Colonic mucosa (tissue), 4 donors: ENCODE measurements around the gene USP11. TPM values are rescaled to one million over a fixed set of nuclear protein-coding genes. Genes with fewer than 3 reads are reported as not detected.

Experiments used
- DNase-seq: peaks from one replicate; pipeline ENCODE4 v3.0.0-alpha.2; 2020
- H3K27ac ChIP-seq: fragments of 200-600 bp; one replicate; pipeline ENCODE4 v1.8.0; 2021
- H3K27me3 ChIP-seq: fragments of 200-600 bp; one replicate; pipeline ENCODE4 v1.8.0; 2021
- H3K36me3 ChIP-seq: fragments of 200-600 bp; one replicate; pipeline ENCODE4 v1.8.0; 2021
- H3K4me1 ChIP-seq: fragments of 200-600 bp; one replicate; pipeline ENCODE4 v1.8.0; 2021; ENCODE audit warnings: mild to moderate bottlenecking
- H3K4me3 ChIP-seq: fragments of 200-600 bp; one replicate; pipeline ENCODE4 v1.8.0; 2021
- H3K9ac ChIP-seq, 2 donors: one replicate each; pipeline ENCODE4 v1.7.0; 2013; ENCODE audit warnings: control low read depth in 2 of 2, low read depth in 2 of 2, low read length in 2 of 2
- H3K9me3 ChIP-seq: fragments of 200-600 bp; one replicate; pipeline ENCODE4 v1.8.0; 2021
- intact Hi-C: fragments of 100-400 bp; cut with DNase I; formaldehyde crosslinking; loops from one replicate; pipeline ENCODE4 v1.14.1; 2022
- total RNA-seq, 2 donors: library from RNA; stranded (reverse); fragmentation: NEBNext Ultra II Directional in 1 of 2; extraction: Animal tissue kit (Norgen Biotek cat#: 25700) in 1 of 2; gene quantifications; one replicate each; pipeline ENCODE4 v1.2.1, GENCODE V29; 2021
- TF ChIP-seq, protein P1 (sequence below): fragments of 200-600 bp; IDR thresholded peaks from one replicate; pipeline ENCODE4 v1.8.0; 2022; ENCODE audit warnings: antibody characterized with exemption, mild to moderate bottlenecking
- donor health status: healthy.
- donor health status: DM: no; HTN: no; CAD: no.
- donor health status: DM: no; HTN: no; CAD: no.

Gene USP11
- total RNA-seq, 2 donors from 2014 or later = 20.7 to 22.9 TPM

DNA sequence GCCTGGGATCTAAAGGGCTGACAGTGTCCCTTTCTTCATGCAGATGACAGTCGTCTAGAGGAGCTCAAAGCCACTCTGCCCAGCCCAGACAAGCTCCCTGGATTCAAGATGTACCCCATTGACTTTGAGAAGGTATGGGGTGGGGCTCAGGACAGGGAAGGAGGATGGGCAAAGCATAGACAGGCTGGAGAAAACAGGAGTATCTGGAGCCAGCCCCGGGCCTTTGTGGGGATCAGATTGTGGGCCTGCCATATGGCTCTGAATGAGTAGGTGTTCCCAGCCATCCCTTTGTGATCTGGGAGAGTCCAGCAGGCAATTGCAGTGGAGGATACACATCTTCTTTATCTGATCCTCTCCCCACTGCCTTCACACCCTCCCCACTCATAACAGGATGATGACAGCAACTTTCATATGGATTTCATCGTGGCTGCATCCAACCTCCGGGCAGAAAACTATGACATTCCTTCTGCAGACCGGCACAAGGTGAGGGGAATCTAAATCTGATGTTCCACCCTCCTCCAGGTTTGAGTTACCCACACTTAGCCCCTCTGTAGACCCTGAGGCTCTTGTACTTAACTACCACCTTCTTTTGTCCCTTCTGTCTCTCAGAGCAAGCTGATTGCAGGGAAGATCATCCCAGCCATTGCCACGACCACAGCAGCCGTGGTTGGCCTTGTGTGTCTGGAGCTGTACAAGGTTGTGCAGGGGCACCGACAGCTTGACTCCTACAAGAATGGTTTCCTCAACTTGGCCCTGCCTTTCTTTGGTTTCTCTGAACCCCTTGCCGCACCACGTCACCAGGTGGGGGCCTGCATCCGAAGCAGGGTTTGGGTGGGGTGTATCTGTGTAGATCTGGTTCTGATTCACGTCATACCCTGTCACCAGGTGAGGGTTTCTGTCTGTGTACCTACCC lies 20.2 kb upstream of the USP11 start:
- no peak overlapping the region for H3K9ac ChIP-seq
- no peaks in the 10 kb centered on the region for H3K9me3 ChIP-seq
- H3K27me3 ChIP-seq = no peaks in the 10 kb centered on the region
- no peaks in the 10 kb centered on the region for H3K4me1 ChIP-seq
- no peak overlapping the region for H3K4me3 ChIP-seq
- H3K27ac ChIP-seq = no peak overlapping the region
- peaks cover 37% of the 10 kb centered on the region for H3K36me3 ChIP-seq
- intact Hi-C loops = no loop called here
- TF ChIP-seq, protein P1, sequence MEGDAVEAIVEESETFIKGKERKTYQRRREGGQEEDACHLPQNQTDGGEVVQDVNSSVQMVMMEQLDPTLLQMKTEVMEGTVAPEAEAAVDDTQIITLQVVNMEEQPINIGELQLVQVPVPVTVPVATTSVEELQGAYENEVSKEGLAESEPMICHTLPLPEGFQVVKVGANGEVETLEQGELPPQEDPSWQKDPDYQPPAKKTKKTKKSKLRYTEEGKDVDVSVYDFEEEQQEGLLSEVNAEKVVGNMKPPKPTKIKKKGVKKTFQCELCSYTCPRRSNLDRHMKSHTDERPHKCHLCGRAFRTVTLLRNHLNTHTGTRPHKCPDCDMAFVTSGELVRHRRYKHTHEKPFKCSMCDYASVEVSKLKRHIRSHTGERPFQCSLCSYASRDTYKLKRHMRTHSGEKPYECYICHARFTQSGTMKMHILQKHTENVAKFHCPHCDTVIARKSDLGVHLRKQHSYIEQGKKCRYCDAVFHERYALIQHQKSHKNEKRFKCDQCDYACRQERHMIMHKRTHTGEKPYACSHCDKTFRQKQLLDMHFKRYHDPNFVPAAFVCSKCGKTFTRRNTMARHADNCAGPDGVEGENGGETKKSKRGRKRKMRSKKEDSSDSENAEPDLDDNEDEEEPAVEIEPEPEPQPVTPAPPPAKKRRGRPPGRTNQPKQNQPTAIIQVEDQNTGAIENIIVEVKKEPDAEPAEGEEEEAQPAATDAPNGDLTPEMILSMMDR = no peak
- DNase-seq = no peak

DNA sequence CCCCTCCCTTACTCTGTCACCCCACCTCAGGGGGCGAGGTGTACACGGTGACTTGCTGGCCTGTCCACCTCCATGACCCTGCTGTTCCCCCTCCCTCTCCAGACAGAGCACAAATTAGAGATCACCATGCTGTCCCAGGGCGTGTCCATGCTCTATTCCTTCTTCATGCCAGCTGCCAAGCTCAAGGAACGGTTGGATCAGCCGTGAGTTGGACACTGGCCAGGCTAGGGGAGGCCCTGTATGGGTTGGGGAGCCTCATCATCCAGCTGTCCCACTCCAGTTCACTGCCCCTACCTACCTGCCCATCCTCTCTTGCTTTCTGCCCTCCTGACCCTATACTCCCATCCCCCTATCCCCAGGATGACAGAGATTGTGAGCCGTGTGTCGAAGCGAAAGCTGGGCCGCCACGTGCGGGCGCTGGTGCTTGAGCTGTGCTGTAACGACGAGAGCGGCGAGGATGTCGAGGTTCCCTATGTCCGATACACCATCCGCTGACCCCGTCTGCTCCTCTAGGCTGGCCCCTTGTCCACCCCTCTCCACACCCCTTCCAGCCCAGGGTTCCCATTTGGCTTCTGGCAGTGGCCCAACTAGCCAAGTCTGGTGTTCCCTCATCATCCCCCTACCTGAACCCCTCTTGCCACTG lies 18.3 kb upstream of the USP11 start:
- H3K27ac ChIP-seq = no peak overlapping the region
- intact Hi-C loops = no loop called here
- TF ChIP-seq, protein P1 = no peak
- H3K36me3 ChIP-seq = peaks cover 33% of the 10 kb centered on the region
- no peak overlapping the region for H3K4me3 ChIP-seq
- no peaks in the 10 kb centered on the region for H3K4me1 ChIP-seq
- no peak overlapping the region for H3K9ac ChIP-seq
- H3K27me3 ChIP-seq = no peaks in the 10 kb centered on the region
- no peaks in the 10 kb centered on the region for H3K9me3 ChIP-seq
- DNase-seq = no peak

DNA sequence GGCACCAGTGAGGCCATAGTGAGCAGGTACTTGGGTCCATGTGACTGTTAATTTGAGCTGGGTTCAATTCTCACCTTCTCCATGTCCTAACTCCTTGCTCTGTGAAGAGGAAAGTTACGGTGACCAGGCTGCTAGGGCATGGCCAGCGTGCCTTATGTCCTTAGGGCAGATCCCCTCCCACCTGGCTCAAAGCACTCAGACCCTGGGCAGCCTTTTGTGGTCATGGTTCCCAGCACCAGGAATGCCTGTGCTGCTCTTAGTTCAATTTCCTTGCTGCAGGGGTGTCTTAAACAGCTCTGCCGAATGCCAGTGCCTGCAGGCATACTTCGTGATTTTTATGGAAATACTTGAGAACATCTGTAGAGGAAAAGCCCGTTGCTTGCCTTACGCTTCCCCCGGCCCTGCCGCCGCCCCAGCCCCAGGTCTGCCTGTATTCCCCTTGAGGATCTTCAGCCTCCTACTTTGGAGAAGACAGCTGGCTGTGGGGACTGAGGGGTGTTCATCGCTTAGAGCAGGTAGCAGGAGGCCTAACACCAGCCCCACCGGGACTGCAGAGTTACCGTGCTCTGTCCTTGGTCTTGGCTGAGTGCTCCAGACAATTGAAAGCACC lies 17.4 kb upstream of the USP11 start:
- intact Hi-C loops = no loop called here
- H3K9me3 ChIP-seq = no peaks in the 10 kb centered on the region
- DNase-seq = no peak
- no peaks in the 10 kb centered on the region for H3K4me1 ChIP-seq
- TF ChIP-seq, protein P1 = no peak
- no peaks in the 10 kb centered on the region for H3K27me3 ChIP-seq
- H3K9ac ChIP-seq = no peak overlapping the region
- H3K36me3 ChIP-seq = peaks cover 28% of the 10 kb centered on the region
- H3K4me3 ChIP-seq = no peak overlapping the region
- no peak overlapping the region for H3K27ac ChIP-seq

DNA sequence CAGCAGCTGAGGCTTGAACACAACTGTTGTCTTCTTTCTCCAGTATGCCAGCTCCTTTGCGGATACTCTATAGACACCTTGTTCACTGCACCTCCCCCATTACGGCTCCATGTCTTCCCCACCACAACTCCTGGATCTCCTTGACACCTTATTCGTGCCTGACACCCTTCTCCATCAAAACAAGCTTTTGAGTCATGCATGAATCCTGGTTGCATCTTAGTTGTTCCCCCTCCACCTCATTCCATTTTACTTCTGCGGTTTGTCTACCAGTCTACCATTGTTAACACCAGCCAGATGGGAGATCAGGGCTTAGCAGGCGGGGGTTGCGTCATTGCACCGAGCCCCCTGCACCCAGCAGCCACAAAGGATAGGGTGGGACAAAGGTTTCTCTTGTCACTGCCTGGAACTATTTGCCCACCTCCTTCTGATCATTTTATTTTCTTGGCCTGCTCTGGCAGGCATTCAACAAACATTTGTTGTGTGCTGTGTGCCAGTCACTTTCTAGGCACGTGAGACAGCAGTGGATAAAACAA lies 16.4 kb upstream of the USP11 start:
- DNase-seq = no peak
- Histone ChIP-seq H3K36me3 (peaks cover 21% of the 10 kb centered on the region), H3K4me3 (no peak overlapping the region), H3K9ac (peak overlapping the region in 1 of 2 donors; percentile 76), H3K4me1 (no peaks in the 10 kb centered on the region), H3K27ac (peak overlapping the region; percentile 71), H3K9me3 (no peaks in the 10 kb centered on the region), H3K27me3 (no peaks in the 10 kb centered on the region)
- TF ChIP-seq, protein P1 = no peak
- intact Hi-C loops = no loop called here

DNA sequence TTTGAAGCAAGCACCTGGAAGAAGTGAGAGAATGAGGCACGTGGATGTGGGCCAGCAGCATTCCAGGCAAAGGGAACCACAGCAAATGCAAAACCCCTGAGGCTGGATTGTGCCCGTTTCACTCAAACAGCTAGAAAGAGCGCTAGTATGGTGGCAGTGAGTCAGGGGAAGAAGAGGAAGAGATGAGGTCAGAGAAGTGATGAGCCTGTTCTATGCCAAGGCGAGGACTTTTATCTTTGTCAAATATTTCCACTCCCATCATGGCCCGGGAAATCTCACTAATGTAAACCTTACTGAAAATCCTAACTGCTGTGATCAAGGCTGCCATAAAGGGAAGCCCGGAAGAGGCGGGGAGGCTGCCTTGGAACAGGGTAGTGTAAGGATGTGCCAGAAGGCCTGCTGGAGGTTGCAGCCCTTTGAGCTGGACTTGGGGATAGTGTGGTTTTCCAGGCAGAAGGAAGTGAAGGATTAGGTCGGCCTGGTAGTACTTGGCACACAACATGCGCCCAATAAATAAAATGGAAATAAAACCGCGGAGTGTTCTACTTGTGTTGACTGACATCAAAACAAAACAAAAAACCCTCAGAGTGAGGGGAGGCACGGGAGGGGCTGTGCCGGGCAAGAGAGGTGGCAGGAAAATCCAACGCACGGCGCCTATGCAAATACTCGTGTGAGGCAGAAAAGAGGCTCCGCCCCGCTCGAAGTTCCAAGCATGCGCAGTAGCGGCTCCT lies 15.5 kb upstream of the USP11 start:
- Histone ChIP-seq H3K4me3 (peak overlapping the region; percentile 93), H3K27me3 (no peaks in the 10 kb centered on the region)
- DNase-seq = peak; percentile 60

More for the DNA sequence above, 15.5 kb upstream of the USP11 start:
- H3K9ac ChIP-seq = peak overlapping the region; percentile 57 to 76
- TF ChIP-seq, protein P1 = no peak
- peaks cover 21% of the 10 kb centered on the region for H3K36me3 ChIP-seq
- intact Hi-C loops = no loop called here
- no peaks in the 10 kb centered on the region for H3K4me1 ChIP-seq
- peak overlapping the region; percentile 71 for H3K27ac ChIP-seq
- H3K9me3 ChIP-seq = no peaks in the 10 kb centered on the region
